Endodermal cell (in vitro differentiated cells): Measurements from ENCODE around the gene MACROD2. TPM values are rescaled to one million over a fixed set of nuclear protein-coding genes. Genes with fewer than 3 reads are reported as not detected.

ENCODE experiments used
- DNase-seq: peaks from one replicate; pipeline ENCODE4 v3.0.0-alpha.2; 2017
- H3K27ac ChIP-seq: 2 replicates; pipeline ENCODE4 v1.5.1; 2013; ENCODE audit warnings: mild to moderate bottlenecking, low read depth, low read length, moderate library complexity
- H3K27me3 ChIP-seq: 2 replicates; pipeline ENCODE4 v1.6.1; 2013; ENCODE audit warnings: mild to moderate bottlenecking, low read length, moderate library complexity; ENCODE audit not compliant: insufficient read depth, control insufficient read depth, poor library complexity, severe bottlenecking
- H3K36me3 ChIP-seq: 2 replicates; pipeline ENCODE4 v1.7.0; 2013; ENCODE audit warnings: mild to moderate bottlenecking, low read length, moderate library complexity; ENCODE audit not compliant: control insufficient read depth, insufficient read depth
- H3K4me1 ChIP-seq: one replicate; pipeline ENCODE4 v1.7.0; 2013; ENCODE audit warnings: low read length; ENCODE audit not compliant: control insufficient read depth, insufficient read depth
- H3K4me3 ChIP-seq: 2 replicates; pipeline ENCODE4 v1.5.1; 2013; ENCODE audit warnings: mild to moderate bottlenecking, low read length, moderate library complexity
- H3K9ac ChIP-seq: 2 replicates; pipeline ENCODE4 v1.6.1; 2013; ENCODE audit warnings: mild to moderate bottlenecking, low read length, moderate library complexity; ENCODE audit not compliant: poor library complexity, severe bottlenecking; ENCODE audit errors: extremely low read depth
- H3K9me3 ChIP-seq: 2 replicates; pipeline ENCODE4 v1.6.1; 2013; ENCODE audit warnings: mild to moderate bottlenecking, low read length, moderate library complexity; ENCODE audit not compliant: control insufficient read depth
- H3K27ac Mint-ChIP-seq: 2 replicates; pipeline ENCODE4 v1.8.0; 2020; ENCODE audit warnings: mixed read lengths
- H3K27me3 Mint-ChIP-seq: 2 replicates; pipeline ENCODE4 v1.8.0; 2021; ENCODE audit warnings: mild to moderate bottlenecking, mixed read lengths; ENCODE audit not compliant: insufficient read depth
- H3K36me3 Mint-ChIP-seq: 2 replicates; pipeline ENCODE4 v1.8.0; 2020; ENCODE audit warnings: low read depth, mixed read lengths
- H3K4me1 Mint-ChIP-seq: 2 replicates; pipeline ENCODE4 v1.8.0; 2020; ENCODE audit warnings: mixed read lengths
- H3K4me3 Mint-ChIP-seq: 2 replicates; pipeline ENCODE4 v1.8.0; 2020; ENCODE audit warnings: mild to moderate bottlenecking, moderate library complexity, mixed read lengths
- H3K9me3 Mint-ChIP-seq: 2 replicates; pipeline ENCODE4 v1.8.0; 2020; ENCODE audit warnings: mild to moderate bottlenecking, mixed read lengths
- WGBS, 2 experiments: methylation state at CpG; one replicate each; pipeline versions ENCODE4 v1.1.5 to v1.1.7; 2013; ENCODE audit warnings: missing lambda C conversion rate in 2 of 2, mixed read lengths in 1 of 2; ENCODE audit not compliant: insufficient coverage in 1 of 2, insufficient read length in 1 of 2; 5-methylcytosine and 5-hydroxymethylcytosine counted together
- total RNA-seq, 2 donors: library from RNA; stranded (reverse); fragmentation: NEBNext Ultra II Directional in 1 of 2; extraction: Animal tissue kit (Norgen Biotek cat#: 25700) in 1 of 2; gene quantifications; 2 replicates in 1 of 2; 3 replicates in 1 of 2; pipeline ENCODE4 v1.2.1, GENCODE V29; 2021
- TF ChIP-seq, protein P1 (sequence below): fragments of 200-600 bp; sonication (generic); conservative IDR thresholded peaks from 2 replicates; pipeline ENCODE4 v1.5.0; 2021; ENCODE audit warnings: antibody characterized with exemption, mild to moderate bottlenecking

The MACROD2 gene
- total RNA-seq, 2 donors from 2014 or later: 2.3 to 4.8 TPM

DNA sequence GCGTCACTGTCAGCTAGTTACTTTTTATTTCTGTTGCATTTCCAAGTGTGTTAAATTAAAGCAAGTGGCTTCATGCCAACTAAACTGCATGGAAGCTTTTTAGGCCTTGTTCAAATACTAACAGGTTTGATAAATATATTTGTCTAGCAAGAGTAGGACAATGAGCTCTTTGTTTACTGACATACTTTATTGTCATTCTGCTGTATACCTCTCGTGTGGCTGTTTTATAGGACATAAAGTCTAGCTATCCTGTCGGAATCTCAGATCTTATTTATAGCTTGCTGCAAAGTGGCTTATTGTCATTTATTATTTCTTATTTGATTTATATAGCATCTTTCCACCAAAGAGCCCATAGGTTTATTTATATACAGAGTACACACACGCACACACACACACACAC, 1866.9 kb downstream of the MACROD2 start:
- Mint-ChIP-seq H3K4me1 (no peaks in the 10 kb centered on the region), H3K4me3 (no peak overlapping the region), H3K27me3 (no peaks in the 10 kb centered on the region), H3K36me3 (no peaks in the 10 kb centered on the region), H3K9me3 (no peaks in the 10 kb centered on the region), H3K27ac (no peak overlapping the region)
- Histone ChIP-seq H3K4me1 (no peaks in the 10 kb centered on the region), H3K27ac (no peak overlapping the region), H3K36me3 (no peaks in the 10 kb centered on the region), H3K9ac (no peak overlapping the region), H3K9me3 (peaks cover 5% of the 10 kb centered on the region), H3K4me3 (no peak overlapping the region), H3K27me3 (no peaks in the 10 kb centered on the region)
- DNase-seq: no peak
- WGBS, 2 experiments: 99 to 100% methylated on average over 1 to 4 of the region's 4 CpGs
- TF ChIP-seq, protein P1, sequence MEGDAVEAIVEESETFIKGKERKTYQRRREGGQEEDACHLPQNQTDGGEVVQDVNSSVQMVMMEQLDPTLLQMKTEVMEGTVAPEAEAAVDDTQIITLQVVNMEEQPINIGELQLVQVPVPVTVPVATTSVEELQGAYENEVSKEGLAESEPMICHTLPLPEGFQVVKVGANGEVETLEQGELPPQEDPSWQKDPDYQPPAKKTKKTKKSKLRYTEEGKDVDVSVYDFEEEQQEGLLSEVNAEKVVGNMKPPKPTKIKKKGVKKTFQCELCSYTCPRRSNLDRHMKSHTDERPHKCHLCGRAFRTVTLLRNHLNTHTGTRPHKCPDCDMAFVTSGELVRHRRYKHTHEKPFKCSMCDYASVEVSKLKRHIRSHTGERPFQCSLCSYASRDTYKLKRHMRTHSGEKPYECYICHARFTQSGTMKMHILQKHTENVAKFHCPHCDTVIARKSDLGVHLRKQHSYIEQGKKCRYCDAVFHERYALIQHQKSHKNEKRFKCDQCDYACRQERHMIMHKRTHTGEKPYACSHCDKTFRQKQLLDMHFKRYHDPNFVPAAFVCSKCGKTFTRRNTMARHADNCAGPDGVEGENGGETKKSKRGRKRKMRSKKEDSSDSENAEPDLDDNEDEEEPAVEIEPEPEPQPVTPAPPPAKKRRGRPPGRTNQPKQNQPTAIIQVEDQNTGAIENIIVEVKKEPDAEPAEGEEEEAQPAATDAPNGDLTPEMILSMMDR: no peak

DNA sequence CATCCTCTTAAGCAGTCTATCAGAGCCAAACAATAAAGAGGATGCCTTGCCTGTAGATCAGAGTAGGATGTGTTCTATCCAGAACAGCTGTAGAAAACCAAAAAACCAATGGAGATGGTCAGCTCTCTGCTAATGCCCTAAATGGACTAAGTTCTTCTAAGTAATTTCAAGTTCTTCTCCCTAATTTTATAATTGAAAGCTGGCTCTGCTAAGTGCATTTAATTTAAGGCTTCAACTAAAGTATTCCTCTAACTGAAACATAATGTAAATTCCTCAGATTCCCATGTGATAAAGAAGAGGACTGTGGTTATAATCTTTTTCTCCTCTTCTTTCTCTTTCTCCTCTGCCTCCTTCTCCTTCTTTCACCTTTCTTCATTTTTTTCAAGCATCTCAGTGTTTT, 1868.4 kb downstream of the MACROD2 start:
- TF ChIP-seq, protein P1: no peak
- Mint-ChIP-seq H3K4me3 (no peak overlapping the region), H3K27me3 (no peaks in the 10 kb centered on the region), H3K4me1 (no peaks in the 10 kb centered on the region), H3K36me3 (no peaks in the 10 kb centered on the region), H3K9me3 (peaks cover 4% of the 10 kb centered on the region), H3K27ac (no peak overlapping the region)
- no peak overlapping the region for H3K9ac ChIP-seq
- no peaks in the 10 kb centered on the region for H3K36me3 ChIP-seq
- no peak for DNase-seq
- H3K27ac ChIP-seq: no peak overlapping the region
- H3K27me3 ChIP-seq: no peaks in the 10 kb centered on the region
- H3K4me3 ChIP-seq: no peak overlapping the region
- H3K4me1 ChIP-seq: no peaks in the 10 kb centered on the region
- H3K9me3 ChIP-seq: peaks cover 14% of the 10 kb centered on the region

DNA sequence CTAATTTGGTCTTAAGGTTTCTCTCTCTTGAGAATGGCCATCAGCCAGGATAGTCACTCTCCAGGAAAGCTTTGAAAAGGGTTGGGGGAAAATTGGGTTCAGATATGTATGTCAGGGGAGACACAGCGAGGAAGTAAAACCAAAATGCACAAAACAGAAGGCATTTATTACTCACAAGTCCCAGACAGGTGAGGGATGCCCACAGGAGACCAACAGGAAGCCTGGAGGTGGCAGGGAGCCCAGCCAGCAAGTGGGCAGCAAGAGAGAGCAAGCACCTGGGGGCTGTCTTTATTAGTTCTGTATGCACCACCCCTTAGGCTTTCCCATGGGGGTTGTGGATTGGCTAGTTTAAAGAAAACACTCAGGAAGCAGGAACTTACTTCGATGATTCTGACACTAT, 1870.2 kb downstream of the MACROD2 start:
- Mint-ChIP-seq H3K36me3 (no peaks in the 10 kb centered on the region), H3K4me3 (no peak overlapping the region), H3K4me1 (no peaks in the 10 kb centered on the region), H3K9me3 (peaks cover 4% of the 10 kb centered on the region), H3K27me3 (no peaks in the 10 kb centered on the region), H3K27ac (no peak overlapping the region)
- Histone ChIP-seq H3K27me3 (no peaks in the 10 kb centered on the region), H3K9ac (no peak overlapping the region), H3K9me3 (peaks cover 15% of the 10 kb centered on the region), H3K4me3 (no peak overlapping the region), H3K27ac (no peak overlapping the region), H3K4me1 (no peaks in the 10 kb centered on the region), H3K36me3 (no peaks in the 10 kb centered on the region)
- no peak for DNase-seq
- 94% methylated on average over 2 of the region's 2 CpGs; no CpG with 5 or more reads in 1 of the 2 experiments for WGBS, 2 experiments
- TF ChIP-seq, protein P1: no peak
